ENCODE results near the gene ZAP70. TPM values are rescaled to one million over a fixed set of nuclear protein-coding genes. Genes with fewer than 3 reads are reported as not detected.

ZAP70 gene
- total and polyA plus RNA-seq, 10 of the 15 experiments (the other 5 are each of a cell fraction or from before 2014, with no cell fraction given): 0.18 to 2.9 (median 1.2) TPM; not detected in 1

GRCh38 chr2:97718942-97719341, 5.6 kb downstream of the ZAP70 start:
- no TSS peak for BruUV-seq (replicated peaks)
- no peak overlapping the region; the same call in 1 of the 2 replicates for H3K4me3 ChIP-seq
- ATAC-seq (peak; percentile 17; the same call in 1 of the 3 replicates), FAIRE-seq (no peak), DNase-seq (ENCODE audit: low read depth, low spot score) (no peak)
- no peak for TF ChIP-seq SUZ12 (IDR thresholded peaks at IDR 0.05; ENCODE audit: unreplicated experiment)
- no peak for TF ChIP-seq SREBF2 (IDR thresholded peaks at IDR 0.05; ENCODE audit: low read length)
- TF ChIP-seq SMC3 (IDR thresholded peaks at IDR 0.05; ENCODE audit: borderline replicate concordance, low read length): no peak
- TF ChIP-seq ATF3 (IDR thresholded peaks at IDR 0.05; ENCODE audit: borderline replicate concordance, extremely low read depth, low read depth, low read length): no peak
- TF ChIP-seq NFYA (IDR thresholded peaks at IDR 0.05; ENCODE audit: borderline replicate concordance, low read depth, low read length): no peak
- TF ChIP-seq PAX8 (IDR thresholded peaks at IDR 0.05): no peak
- no peak for TF ChIP-seq JUND (IDR thresholded peaks at IDR 0.05; ENCODE audit: low read depth, low read length)
- TF ChIP-seq CHD4 (IDR thresholded peaks at IDR 0.05): no peak
- no peak for TF ChIP-seq STAT1 (conservative IDR thresholded peaks at IDR 0.05)
- TF ChIP-seq IKZF2 (IDR thresholded peaks at IDR 0.05): no peak
- no peak for TF ChIP-seq ZNF687 (IDR thresholded peaks at IDR 0.05)
- no peak for TF ChIP-seq HCFC1 (IDR thresholded peaks at IDR 0.05; ENCODE audit: low read length)
- TF ChIP-seq TCF3 (IDR thresholded peaks at IDR 0.05; ENCODE audit: borderline replicate concordance, insufficient read depth, low read depth, low read length): no peak
- no peak for TF ChIP-seq BCLAF1 (IDR thresholded peaks at IDR 0.05)
- no peak for TF ChIP-seq MTA2 (IDR thresholded peaks at IDR 0.05; ENCODE audit: low read depth)
- no peak for TF ChIP-seq NBN (IDR thresholded peaks at IDR 0.05)
- no peaks in the 10 kb centered on the region for H4K20me1 ChIP-seq (ENCODE audit: control insufficient read depth, insufficient read depth)
- no peaks in the 10 kb centered on the region for H3K27me3 ChIP-seq (replicated peaks in 1 of 2; ENCODE audit: control insufficient read depth in 2 of 2, insufficient read depth in 2 of 2, low read length in 1 of 2)
- H2AFZ ChIP-seq (ENCODE audit: control insufficient read depth, low read depth, low read length): peak overlapping the region; percentile 89
- ChIA-PET CTCF (interaction anchor here (1.1 to 2.1 kb wide), 3 partner anchors 9 to 21 kb away, joined by 3 to 10 read pairs (median 3); no protein-coding TSS in a partner anchor), SMC1A (ENCODE audit: uncharacterized antibody, unreplicated experiment) (interaction anchor here (1.2 kb wide), 1 partner anchor 813 kb away, joined by 5 read pairs; no protein-coding TSS in a partner anchor), RAD21 (ENCODE audit: unreplicated experiment) (no interaction called here), POLR2A (interaction anchor here (0.6 kb wide), 1 partner anchor 307 kb away, joined by 3 read pairs; no protein-coding TSS in a partner anchor)
- no peaks in the 10 kb centered on the region for H3K36me3 ChIP-seq (ENCODE audit: control insufficient read depth in 2 of 2, insufficient read depth in 2 of 2, low read length in 1 of 2)
- 28% methylated on average over 3 of the region's 3 CpGs for WGBS (ENCODE audit: insufficient coverage, insufficient replicate concordance, low lambda C conversion rate, missing lambda C conversion rate)
- no peak overlapping the region for H3K9ac ChIP-seq (ENCODE audit: control insufficient read depth, insufficient read depth, low read length)
- in situ Hi-C loops (cut with MboI): no loop called here
- intact Hi-C loops (cut with micrococcal nuclease; ENCODE audit: unreplicated experiment): no loop called here
- no peak overlapping the region for H3K27ac ChIP-seq (ENCODE audit: control insufficient read depth, insufficient read depth)
- peaks cover 9% of the 10 kb centered on the region; the same call in 1 of the 2 replicates for H3K4me1 ChIP-seq (ENCODE audit: control insufficient read depth, insufficient read depth, low read length)
- H3K9me3 ChIP-seq (replicated peaks; ENCODE audit: control insufficient read depth, insufficient read depth, low read length): no peaks in the 10 kb centered on the region
- peak overlapping the region; percentile 3; the same call in 1 of the 2 replicates for H3K4me2 ChIP-seq (ENCODE audit: control insufficient read depth, insufficient read depth)
- no peaks in the 10 kb centered on the region for H3K79me2 ChIP-seq (ENCODE audit: control insufficient read depth, insufficient read depth, low read length)
